ENCODE data around the gene QPCTL.

The QPCTL gene

GRCh38 chr19:45646345-45646698, 46.1 kb upstream of the QPCTL start:
- no peak for TF ChIP-seq CTCF (conservative IDR thresholded peaks at IDR 0.05; ENCODE audit: control insufficient read depth, insufficient read depth, low read depth, low read length)
- H3K4me3 ChIP-seq (ENCODE audit: control insufficient read depth, low read depth, low read length): peak overlapping the region; percentile 57
- DNase-seq (ENCODE audit: low read depth): no peak

GRCh38 chr19:45650722-45651121, 41.7 kb upstream of the QPCTL start:
- no peak for DNase-seq (ENCODE audit: low read depth)
- no peak for TF ChIP-seq CTCF (conservative IDR thresholded peaks at IDR 0.05; ENCODE audit: control insufficient read depth, insufficient read depth, low read depth, low read length)
- no peak overlapping the region for H3K4me3 ChIP-seq (ENCODE audit: control insufficient read depth, low read depth, low read length)

GRCh38 chr19:45653634-45654033, 38.8 kb upstream of the QPCTL start:
- TF ChIP-seq CTCF (conservative IDR thresholded peaks at IDR 0.05; ENCODE audit: control insufficient read depth, insufficient read depth, low read depth, low read length): no peak
- H3K4me3 ChIP-seq (ENCODE audit: control insufficient read depth, low read depth, low read length): no peak overlapping the region
- peak; percentile 16 for DNase-seq (ENCODE audit: low read depth)

- no peak overlapping the region for H3K4me3 ChIP-seq (ENCODE audit: control insufficient read depth, low read depth, low read length)
- no peak for TF ChIP-seq CTCF (conservative IDR thresholded peaks at IDR 0.05; ENCODE audit: control insufficient read depth, insufficient read depth, low read depth, low read length)
- DNase-seq (ENCODE audit: low read depth): no peak
These were observed 37.4 kb upstream of the QPCTL start for GRCh38 chr19:45655073-45655472.

- DNase-seq (ENCODE audit: low read depth): no peak
- no peak overlapping the region for H3K4me3 ChIP-seq (ENCODE audit: control insufficient read depth, low read depth, low read length)
- TF ChIP-seq CTCF (conservative IDR thresholded peaks at IDR 0.05; ENCODE audit: control insufficient read depth, insufficient read depth, low read depth, low read length): no peak
These were observed 34.8 kb upstream of the QPCTL start for GRCh38 chr19:45657520-45658167.

GRCh38 chr19:45659096-45659729, 33.3 kb upstream of the QPCTL start:
- H3K4me3 ChIP-seq (ENCODE audit: control insufficient read depth, low read depth, low read length): no peak overlapping the region
- DNase-seq (ENCODE audit: low read depth): no peak
- TF ChIP-seq CTCF (conservative IDR thresholded peaks at IDR 0.05; ENCODE audit: control insufficient read depth, insufficient read depth, low read depth, low read length): no peak

Data from fibroblast of mammary gland (primary cell).